ENCODE measurements around the gene FAM228B.
"Not testable (repeated sequence)": the region's sequence is repeated elsewhere in the genome, so short reads cannot be mapped to it uniquely, and the experiment has no call there.

The FAM228B gene

GRCh38 chr2:24104110-24104650 is 19.1 kb upstream of the FAM228B start:
- no peak for DNase-seq

- DNase-seq: no peak
Measured at GRCh38 chr2:24104906-24105305, 18.4 kb upstream of the FAM228B start.

- DNase-seq: no peak
Measured at GRCh38 chr2:24105816-24106215, 17.5 kb upstream of the FAM228B start.

GRCh38 chr2:24106786-24107185 is 16.5 kb upstream of the FAM228B start:
- DNase-seq: no peak

- DNase-seq: no peak
Measured at GRCh38 chr2:24107336-24107735, 15.9 kb upstream of the FAM228B start.

- DNase-seq: not testable (repeated sequence)
Measured at GRCh38 chr2:24109431-24109830, 13.8 kb upstream of the FAM228B start.

GRCh38 chr2:24110660-24111303 is 12.5 kb upstream of the FAM228B start:
- DNase-seq: no peak

- no peak for DNase-seq
Measured at GRCh38 chr2:24111407-24111901, 11.8 kb upstream of the FAM228B start.

- DNase-seq: no peak
Measured at GRCh38 chr2:24115057-24115456, 8.2 kb upstream of the FAM228B start.

GRCh38 chr2:24117902-24118301 is 5.4 kb upstream of the FAM228B start:
- DNase-seq: no peak

- DNase-seq: no peak
Measured at GRCh38 chr2:24121066-24121465, 2.2 kb upstream of the FAM228B start.

GRCh38 chr2:24121469-24121868 is 1.8 kb upstream of the FAM228B start:
- DNase-seq: no peak

GRCh38 chr2:24122366-24123194 is 689 bp upstream of the FAM228B start:
- DNase-seq: no peak

GRCh38 chr2:24123922-24124580 is 782 bp downstream of the FAM228B start:
- no peak for DNase-seq

- DNase-seq: no peak
Measured at GRCh38 chr2:24125956-24126355, 2.7 kb downstream of the FAM228B start.

GRCh38 chr2:24132543-24132942 is 9.3 kb downstream of the FAM228B start:
- DNase-seq: no peak

GRCh38 chr2:24140305-24140704 is 17.0 kb downstream of the FAM228B start:
- not testable (repeated sequence) for DNase-seq

- no peak for DNase-seq
Measured at GRCh38 chr2:24147364-24147763, 24.1 kb downstream of the FAM228B start.

- DNase-seq: no peak
Measured at GRCh38 chr2:24152413-24153197, 29.3 kb downstream of the FAM228B start.

GRCh38 chr2:24153478-24153877 is 30.2 kb downstream of the FAM228B start:
- no peak for DNase-seq

- DNase-seq: no peak
Measured at GRCh38 chr2:24158131-24158530, 34.9 kb downstream of the FAM228B start.

- no peak for DNase-seq
Measured at GRCh38 chr2:24159708-24160107, 36.4 kb downstream of the FAM228B start.
